ENCODE results near the gene PUS3. TPM values are rescaled to one million over a fixed set of nuclear protein-coding genes. Genes with fewer than 3 reads are reported as not detected.

PUS3 gene
- polyA plus RNA-seq, 1 experiment: 13.2 TPM

DNA sequence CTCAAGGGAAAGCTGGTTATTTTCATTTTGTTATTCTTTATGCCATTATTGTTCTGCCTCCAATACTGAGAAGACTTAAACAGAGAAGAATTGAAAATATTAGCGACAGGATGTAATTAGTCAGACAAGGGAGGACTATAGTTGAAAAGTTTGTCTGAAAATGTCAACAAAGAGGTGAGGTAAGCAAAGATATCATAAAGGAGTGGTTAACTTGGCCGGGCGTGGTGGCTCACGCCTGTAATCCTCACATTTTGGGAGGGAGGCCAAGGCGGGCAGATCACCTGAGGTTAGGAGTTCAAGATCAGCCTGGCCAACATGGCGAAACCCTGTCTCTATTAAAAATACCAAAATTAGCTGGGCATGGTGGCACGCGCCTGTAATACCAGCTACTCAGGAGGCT is 19.6 kb downstream of the PUS3 start:
- DNase-seq (ENCODE audit: low read depth, low spot score): no peak
- Histone ChIP-seq H3K27ac (ENCODE audit: low read depth, low read length) (no peak overlapping the region), H3K4me3 (ENCODE audit: low read depth, low read length) (no peak overlapping the region), H3K27me3 (ENCODE audit: control insufficient read depth, insufficient read depth, low read length) (peaks cover 4% of the 10 kb centered on the region), H3K9me3 (ENCODE audit: control insufficient read depth, insufficient read depth, low read length) (peaks cover 7% of the 10 kb centered on the region)
- ChIA-PET CTCF (no interaction called here), POLR2A (no interaction called here)
- TF ChIP-seq, protein P1, sequence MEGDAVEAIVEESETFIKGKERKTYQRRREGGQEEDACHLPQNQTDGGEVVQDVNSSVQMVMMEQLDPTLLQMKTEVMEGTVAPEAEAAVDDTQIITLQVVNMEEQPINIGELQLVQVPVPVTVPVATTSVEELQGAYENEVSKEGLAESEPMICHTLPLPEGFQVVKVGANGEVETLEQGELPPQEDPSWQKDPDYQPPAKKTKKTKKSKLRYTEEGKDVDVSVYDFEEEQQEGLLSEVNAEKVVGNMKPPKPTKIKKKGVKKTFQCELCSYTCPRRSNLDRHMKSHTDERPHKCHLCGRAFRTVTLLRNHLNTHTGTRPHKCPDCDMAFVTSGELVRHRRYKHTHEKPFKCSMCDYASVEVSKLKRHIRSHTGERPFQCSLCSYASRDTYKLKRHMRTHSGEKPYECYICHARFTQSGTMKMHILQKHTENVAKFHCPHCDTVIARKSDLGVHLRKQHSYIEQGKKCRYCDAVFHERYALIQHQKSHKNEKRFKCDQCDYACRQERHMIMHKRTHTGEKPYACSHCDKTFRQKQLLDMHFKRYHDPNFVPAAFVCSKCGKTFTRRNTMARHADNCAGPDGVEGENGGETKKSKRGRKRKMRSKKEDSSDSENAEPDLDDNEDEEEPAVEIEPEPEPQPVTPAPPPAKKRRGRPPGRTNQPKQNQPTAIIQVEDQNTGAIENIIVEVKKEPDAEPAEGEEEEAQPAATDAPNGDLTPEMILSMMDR (IDR thresholded peaks at IDR 0.05; ENCODE audit: low read depth, low read length): no peak

DNA sequence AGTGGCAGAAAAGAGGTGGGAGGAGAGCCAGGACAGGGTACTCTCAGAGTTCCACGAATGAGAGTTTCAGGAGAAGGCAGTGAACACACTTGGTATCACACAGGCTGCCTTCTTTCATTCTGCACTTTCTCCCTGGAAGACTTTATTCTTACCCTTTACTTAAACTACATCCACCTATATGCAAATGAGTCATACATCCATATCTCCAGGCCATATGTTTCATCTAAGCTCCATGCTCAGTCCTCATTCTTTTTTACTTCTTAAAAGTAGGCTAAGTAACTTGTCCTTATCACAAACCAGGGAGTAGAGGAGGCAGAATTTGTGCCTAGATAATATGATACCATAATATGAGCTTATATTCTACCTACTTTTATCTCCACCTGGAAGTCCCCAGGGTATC is 21.7 kb downstream of the PUS3 start:
- ChIA-PET CTCF (interaction anchor here (0.6 to 1.2 kb wide), 6 partner anchors 313 to 1466 kb away, joined by 3 to 4 read pairs (median 4); partner anchors contain the start of gene FAM118B), POLR2A (interaction anchor here (0.7 kb wide), 1 partner anchor 713 kb away, joined by 7 read pairs; no protein-coding TSS in a partner anchor)
- DNase-seq (ENCODE audit: low read depth, low spot score): no peak
- Histone ChIP-seq H3K27me3 (ENCODE audit: control insufficient read depth, insufficient read depth, low read length) (peaks cover 4% of the 10 kb centered on the region), H3K9me3 (ENCODE audit: control insufficient read depth, insufficient read depth, low read length) (no peaks in the 10 kb centered on the region), H3K4me3 (ENCODE audit: low read depth, low read length) (no peak overlapping the region), H3K27ac (ENCODE audit: low read depth, low read length) (no peak overlapping the region)
- TF ChIP-seq, protein P1 (IDR thresholded peaks at IDR 0.05; ENCODE audit: low read depth, low read length): no peak

DNA sequence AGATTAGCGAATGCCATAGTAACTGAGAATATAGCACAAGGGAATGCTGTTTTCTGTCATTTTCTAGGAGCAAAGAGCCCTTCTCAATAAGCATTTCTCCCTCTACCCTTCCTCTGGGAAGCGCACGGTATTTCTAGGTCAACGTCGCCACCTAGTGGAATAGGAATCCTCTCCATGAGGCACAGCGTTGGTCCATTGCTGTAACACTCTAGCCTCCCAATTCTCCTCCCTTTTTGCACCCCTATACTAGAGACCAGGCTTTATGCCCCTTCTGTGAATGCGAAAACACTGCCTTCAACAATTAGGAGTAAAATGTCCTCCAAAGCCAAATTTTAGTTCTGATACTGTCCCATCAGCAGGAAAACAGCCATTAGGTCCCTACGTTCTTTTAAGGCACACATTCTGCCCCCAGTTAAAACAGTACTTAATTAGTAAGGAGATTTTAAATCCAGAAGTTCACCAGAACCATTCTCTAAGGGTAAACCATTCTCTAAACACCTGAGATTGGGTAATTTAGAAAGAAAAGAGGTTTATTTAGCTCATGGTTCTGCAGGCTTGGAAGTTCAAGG is 28.4 kb downstream of the PUS3 start:
- Histone ChIP-seq H3K9me3 (ENCODE audit: control insufficient read depth, insufficient read depth, low read length) (no peaks in the 10 kb centered on the region), H3K27ac (ENCODE audit: low read depth, low read length) (no peak overlapping the region), H3K4me3 (ENCODE audit: low read depth, low read length) (peak overlapping the region; percentile 7; the same call in 1 of the 2 replicates), H3K27me3 (ENCODE audit: control insufficient read depth, insufficient read depth, low read length) (peaks cover 4% of the 10 kb centered on the region)
- peak; percentile 41 for DNase-seq (ENCODE audit: low read depth, low spot score)
- POLR2A ChIA-PET: no interaction called here
- CTCF ChIA-PET: interaction anchor here (0.5 to 1.5 kb wide), 8 partner anchors 12 to 441 kb away, joined by 3 to 6 read pairs (median 3); no protein-coding TSS in a partner anchor
- TF ChIP-seq, protein P1 (IDR thresholded peaks at IDR 0.05; ENCODE audit: low read depth, low read length): peak; percentile 86

DNA sequence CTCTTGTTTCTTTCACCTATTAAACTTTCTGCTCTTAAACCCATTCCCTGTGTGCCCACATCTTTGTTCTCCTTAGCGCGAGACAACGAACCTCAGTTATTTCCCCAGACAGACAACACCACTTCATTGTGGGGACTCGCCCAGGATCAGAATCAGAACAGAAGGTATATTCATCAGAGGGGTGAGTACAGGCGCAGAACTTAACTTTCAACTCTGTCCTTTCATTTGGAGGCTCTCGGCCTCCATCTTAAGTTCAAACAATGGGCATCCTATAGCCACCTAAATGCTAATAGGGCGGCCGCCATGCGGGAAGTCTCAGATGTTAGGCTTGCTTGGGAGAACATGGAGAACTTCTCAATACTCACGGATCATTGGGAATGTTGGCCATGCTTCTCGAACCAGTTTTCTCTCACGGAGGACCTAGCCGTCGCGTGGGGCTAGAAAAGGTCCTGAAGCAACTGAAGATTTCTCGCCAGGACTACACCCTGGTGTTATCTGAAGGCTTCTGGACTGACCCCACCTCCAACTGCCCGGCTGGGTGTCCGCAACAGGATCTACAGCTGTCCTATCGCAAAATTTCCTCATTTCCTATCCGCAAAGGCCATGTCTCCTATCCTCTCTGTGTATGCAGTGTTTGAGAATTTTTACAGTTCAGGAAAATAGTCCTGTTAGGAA is 29.0 kb downstream of the PUS3 start:
- CTCF ChIA-PET: interaction anchor here (0.6 to 0.7 kb wide), 2 partner anchors 42 to 282 kb away, joined by 3 to 4 read pairs; no protein-coding TSS in a partner anchor
- H3K4me3 ChIP-seq (ENCODE audit: low read depth, low read length): peak overlapping the region; percentile 7; the same call in 1 of the 2 replicates

More for the DNA sequence above, 29.0 kb downstream of the PUS3 start:
- TF ChIP-seq, protein P1 (IDR thresholded peaks at IDR 0.05; ENCODE audit: low read depth, low read length): no peak
- POLR2A ChIA-PET: no interaction called here
- no peak for DNase-seq (ENCODE audit: low read depth, low spot score)
- Histone ChIP-seq H3K9me3 (ENCODE audit: control insufficient read depth, insufficient read depth, low read length) (no peaks in the 10 kb centered on the region), H3K27ac (ENCODE audit: low read depth, low read length) (no peak overlapping the region), H3K27me3 (ENCODE audit: control insufficient read depth, insufficient read depth, low read length) (peaks cover 4% of the 10 kb centered on the region)

Measured in AG04450 (cell line).